OCI-LY3 (cell line): ENCODE data around the gene NYNRIN.
A peak's percentile ranks its signal among the peaks of the same experiment; 100 is the strongest.

Experiments used
- CTCF ChIP-seq: fragments of 200-600, 300-600 bp; sonication (generic); IDR thresholded peaks from 2 replicates; pipeline ENCODE4 v1.5.1; 2014; ENCODE audit warnings: antibody characterized with exemption, low read length, low read depth
- EZH2phosphoT487 ChIP-seq: fragments of 200-600 bp; shearing (Covaris generic); IDR thresholded peaks from 2 replicates; pipeline ENCODE4 v1.6.1; 2018; ENCODE audit warnings: antibody characterized with exemption, mixed run types, low read depth

- TF ChIP-seq CTCF: peak; percentile 72
- no peak for TF ChIP-seq EZH2phosphoT487
Measured at GRCh38 chr14:24411443-24412389, 12.9 kb downstream of the NYNRIN start.
